Measurements from ENCODE around the gene TLDC2. TPM values are rescaled to one million over a fixed set of nuclear protein-coding genes. Genes with fewer than 3 reads are reported as not detected.
"Not testable (repeated sequence)": the region's sequence is repeated elsewhere in the genome, so short reads cannot be mapped to it uniquely, and the experiment has no call there.

Gene TLDC2
- total and polyA plus RNA-seq, 2 of the 8 experiments (the other 6 are each of a cell fraction or from before 2014, with no cell fraction given) = 0.29 to 0.34 TPM

DNA sequence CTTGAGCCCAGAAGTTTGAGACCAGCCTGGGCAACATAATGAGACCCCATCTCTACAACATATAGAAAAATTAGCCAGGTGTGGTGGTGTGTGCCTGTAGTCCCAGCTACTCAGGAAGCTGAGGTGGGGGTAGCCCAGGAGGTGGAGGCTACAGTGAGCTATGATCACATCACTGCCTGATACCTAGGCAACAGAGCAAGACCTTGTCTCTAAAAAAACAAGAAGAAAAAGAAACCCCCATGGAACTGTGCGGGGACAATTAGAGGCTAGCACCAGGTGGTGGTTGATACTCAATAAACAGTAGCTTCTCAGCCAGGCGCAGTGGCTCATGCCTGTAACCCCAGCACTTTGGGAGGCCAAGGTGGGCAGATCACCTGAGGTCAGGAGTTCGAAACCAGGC is 37.6 kb upstream of the TLDC2 start:
- not testable (repeated sequence) for H2BK15ac ChIP-seq (ENCODE audit: low read length); H3K27me3 ChIP-seq (replicated peaks in 1 of 4; ENCODE audit: control insufficient read depth in 3 of 4, extremely low read depth in 1 of 4, insufficient read depth in 3 of 4, low read length in 3 of 4); H3K4me2 ChIP-seq (ENCODE audit: insufficient read depth in 1 of 2, low read depth in 2 of 2, low read length in 2 of 2); DNase-seq (ENCODE audit: low read depth in 1 of 2, low spot score in 2 of 2); H3K23ac ChIP-seq (ENCODE audit: insufficient read length); H4K91ac ChIP-seq (replicated peaks; ENCODE audit: insufficient read length, low read length); H3K4me3 ChIP-seq (ENCODE audit: extremely low read depth in 1 of 4, insufficient read depth in 2 of 4, low read depth in 3 of 4, low read length in 4 of 4); H4K5ac ChIP-seq (ENCODE audit: insufficient read length, low read depth, low read length); FAIRE-seq; H3K14ac ChIP-seq (ENCODE audit: insufficient read length); H3K27ac ChIP-seq (ENCODE audit: low read depth, low read length); H3K36me3 ChIP-seq (ENCODE audit: control insufficient read depth in 2 of 4, insufficient read depth in 4 of 4, low read length in 3 of 4); H2AFZ ChIP-seq (ENCODE audit: low read length); H2BK20ac ChIP-seq (ENCODE audit: low read length); H3K9me3 ChIP-seq (ENCODE audit: insufficient read depth in 2 of 2, low read depth in 1 of 2, low read length in 1 of 2); H3K4ac ChIP-seq (replicated peaks; ENCODE audit: insufficient read length, low read depth, low read length); H2AK5ac ChIP-seq (ENCODE audit: low read depth, low read length); H3K18ac ChIP-seq (ENCODE audit: extremely low read depth, low read length); H3K9ac ChIP-seq (replicated peaks in 1 of 4; ENCODE audit: extremely low read depth in 1 of 4, low read depth in 3 of 4, low read length in 3 of 4); H3K56ac ChIP-seq (replicated peaks; ENCODE audit: insufficient read length, low read depth, low read length); H3K79me1 ChIP-seq (ENCODE audit: low read depth, low read length); H2BK120ac ChIP-seq (replicated peaks; ENCODE audit: low read depth, low read length); H4K8ac ChIP-seq (ENCODE audit: extremely low read depth, insufficient read depth, low read length); H2BK5ac ChIP-seq (ENCODE audit: low read depth, low read length); H4K20me1 ChIP-seq (replicated peaks in 1 of 2; ENCODE audit: control insufficient read depth in 1 of 2, insufficient read depth in 2 of 2, low read length in 2 of 2); H3K79me2 ChIP-seq (ENCODE audit: control insufficient read depth in 1 of 2, insufficient read depth in 2 of 2, low read length in 2 of 2); H3K23me2 ChIP-seq (ENCODE audit: low read depth, low read length); H2BK12ac ChIP-seq (ENCODE audit: low read depth, low read length)
- WGBS, 2 experiments (ENCODE audit: extremely low coverage in 1 of 2, insufficient coverage in 1 of 2, insufficient read length in 1 of 2, insufficient replicate concordance in 2 of 2, low coverage in 1 of 2, low lambda C conversion rate in 2 of 2, missing lambda C conversion rate in 1 of 2) = 91% methylated on average over 3 of the region's 3 CpGs; no CpG with 5 or more reads in 1 of the 2 experiments
- ChIA-PET CTCF (ENCODE audit: partially characterized antibody) (interaction anchor here (1.1 to 5.3 kb wide), 7 partner anchors 9 to 50 kb away, joined by 3 to 45 read pairs (median 9); a partner anchor contains a TSS), POLR2A (ENCODE audit: partially characterized antibody) (interaction anchor here (0.6 to 5.9 kb wide), 5 partner anchors 9 to 430 kb away, joined by 3 to 42 read pairs (median 3); a partner anchor contains a TSS)
- H3K4me1 ChIP-seq (replicated peaks in 1 of 4; ENCODE audit: control insufficient read depth in 3 of 4, insufficient read depth in 4 of 4, low read length in 3 of 4) = peaks cover 3 to 16% (median 8%) of the 10 kb centered on the region in 4 experiments; a peak in 5 of 7 replicates

Measured in H1 (cell line).